ENCODE data around the gene HEPN1.

HEPN1 gene

DNA sequence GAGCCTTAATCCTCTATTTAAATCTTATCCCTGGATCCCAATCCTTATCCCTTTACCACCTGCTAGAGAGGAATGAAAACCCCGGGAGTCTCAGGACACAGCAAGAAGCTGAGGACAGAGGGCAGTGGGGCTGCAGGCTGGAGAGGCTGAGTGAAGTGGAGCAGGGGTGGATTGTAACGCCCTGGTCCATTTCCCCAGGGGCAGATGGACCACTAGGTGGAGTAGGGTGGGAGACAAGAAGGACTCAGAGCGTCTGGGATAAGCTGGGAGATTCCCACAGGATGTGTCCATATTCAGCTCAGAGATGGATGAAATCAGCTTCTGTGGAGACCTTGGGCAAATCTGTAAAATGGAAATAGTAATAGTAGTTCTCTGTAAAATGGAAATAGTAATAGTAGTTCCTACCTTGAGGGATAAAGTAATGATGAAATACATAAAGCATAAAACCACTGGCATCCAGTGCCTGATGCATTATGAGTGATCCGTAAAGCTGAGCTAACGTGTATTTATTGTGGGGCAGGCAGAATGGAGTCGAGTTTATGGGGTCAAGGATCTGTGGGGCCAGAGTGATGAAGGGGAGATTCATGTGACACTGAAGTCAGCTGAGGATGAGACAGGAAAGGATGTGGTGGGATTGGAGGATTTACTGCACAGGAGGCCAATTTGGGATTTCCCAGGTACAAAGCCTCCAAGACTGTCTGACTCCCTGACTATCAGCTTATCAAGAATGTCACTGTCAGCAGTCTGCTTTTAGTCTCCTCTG is 19.5 kb upstream of the HEPN1 start:
- no peak for DNase-seq (ENCODE audit: low spot score)

DNA sequence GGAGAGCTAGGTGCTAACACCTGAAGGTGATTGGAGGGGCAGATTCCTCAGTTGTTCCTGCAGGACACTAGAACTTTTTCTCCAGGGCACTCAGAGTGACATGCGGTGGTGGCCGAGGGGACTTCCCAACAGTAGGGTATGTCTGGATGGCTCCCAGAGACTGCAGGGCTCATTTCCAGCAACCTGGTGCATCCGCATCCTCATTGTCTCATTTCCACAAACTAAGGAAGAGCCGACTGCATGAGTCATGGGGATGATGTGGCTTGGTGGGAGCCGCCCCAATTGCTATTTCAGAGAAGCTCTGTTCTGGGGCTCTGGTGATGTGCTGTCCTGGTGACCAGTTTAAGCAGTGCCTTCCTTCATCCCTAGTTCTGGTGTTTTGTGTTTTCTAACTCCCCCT is 18.6 kb upstream of the HEPN1 start:
- DNase-seq (ENCODE audit: low spot score): no peak

DNA sequence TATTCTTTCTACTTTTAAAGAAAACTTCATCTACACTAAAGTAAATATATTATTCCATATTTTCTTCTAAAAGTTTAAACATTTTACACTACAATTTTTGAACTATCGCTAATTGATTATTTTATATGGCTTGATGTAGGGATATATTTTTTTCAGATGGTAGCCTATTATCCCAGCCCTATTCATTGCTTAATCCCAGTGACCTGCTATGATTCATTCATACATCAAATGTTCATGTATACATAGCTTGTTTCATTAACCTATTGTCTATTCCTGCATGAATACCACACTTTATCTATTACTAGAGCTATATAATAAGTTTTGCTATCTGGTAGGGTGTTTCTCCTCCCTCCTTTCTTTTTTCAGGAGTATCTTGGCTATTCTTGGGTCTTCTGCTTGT is 16.4 kb upstream of the HEPN1 start:
- no peak for DNase-seq (ENCODE audit: low spot score)

DNA sequence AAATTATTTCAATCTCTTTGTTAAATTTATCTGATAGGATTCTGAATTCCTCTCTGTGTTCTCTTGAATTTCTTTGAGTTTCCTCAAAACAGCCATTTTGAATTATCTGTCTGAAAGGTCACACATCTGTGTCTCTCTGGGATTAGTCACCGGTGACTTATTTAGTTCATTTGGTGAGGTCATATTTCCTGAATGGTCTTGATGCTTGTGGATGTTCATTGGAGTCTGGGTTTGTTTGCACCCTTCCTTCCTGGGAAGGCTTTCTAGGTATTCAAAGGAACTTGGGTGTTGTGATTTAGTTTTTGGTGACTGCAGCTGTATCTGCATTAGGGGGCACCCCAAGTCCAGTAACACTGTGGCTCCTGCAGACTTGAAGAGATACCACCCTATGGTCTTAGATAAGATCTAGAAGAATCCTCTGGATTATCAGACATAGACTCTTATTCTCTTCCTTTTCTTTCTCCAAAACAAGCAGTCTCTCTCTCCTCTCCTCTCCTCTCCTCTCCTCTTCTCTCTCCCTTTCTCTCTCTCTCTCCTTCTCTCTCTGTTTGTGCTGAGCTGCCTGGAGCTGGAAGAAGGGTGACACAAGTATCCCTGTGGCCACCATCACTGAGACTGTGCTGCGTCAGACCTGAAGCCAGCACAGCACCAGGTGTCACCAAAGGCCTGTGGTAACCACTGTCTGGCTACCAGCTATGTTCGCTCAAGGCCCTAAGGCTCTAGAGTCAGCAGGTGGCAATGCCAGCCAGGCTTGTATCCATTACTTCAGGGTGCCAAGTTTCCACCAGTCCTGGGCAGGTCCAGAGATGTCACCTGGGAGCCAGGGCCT is 3.3 kb upstream of the HEPN1 start:
- DNase-seq (ENCODE audit: low spot score): no peak

DNA sequence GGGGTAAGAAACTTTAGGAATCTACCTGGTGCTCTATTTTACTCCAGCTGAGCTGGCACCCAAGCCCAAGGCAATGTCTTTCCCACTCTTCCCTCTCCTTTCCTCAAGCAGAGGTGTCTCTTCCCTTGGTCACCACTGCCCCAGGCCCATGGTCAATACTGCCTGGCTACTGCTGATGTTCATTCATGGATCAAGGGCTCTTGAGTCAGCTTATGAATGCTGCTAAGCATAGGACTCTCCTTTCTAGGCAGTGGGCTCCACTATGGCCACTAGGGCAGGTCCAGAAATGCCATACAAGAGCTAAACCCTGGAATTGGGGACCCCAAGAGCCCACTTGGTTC is 2.7 kb upstream of the HEPN1 start:
- DNase-seq (ENCODE audit: low spot score): no peak

DNA sequence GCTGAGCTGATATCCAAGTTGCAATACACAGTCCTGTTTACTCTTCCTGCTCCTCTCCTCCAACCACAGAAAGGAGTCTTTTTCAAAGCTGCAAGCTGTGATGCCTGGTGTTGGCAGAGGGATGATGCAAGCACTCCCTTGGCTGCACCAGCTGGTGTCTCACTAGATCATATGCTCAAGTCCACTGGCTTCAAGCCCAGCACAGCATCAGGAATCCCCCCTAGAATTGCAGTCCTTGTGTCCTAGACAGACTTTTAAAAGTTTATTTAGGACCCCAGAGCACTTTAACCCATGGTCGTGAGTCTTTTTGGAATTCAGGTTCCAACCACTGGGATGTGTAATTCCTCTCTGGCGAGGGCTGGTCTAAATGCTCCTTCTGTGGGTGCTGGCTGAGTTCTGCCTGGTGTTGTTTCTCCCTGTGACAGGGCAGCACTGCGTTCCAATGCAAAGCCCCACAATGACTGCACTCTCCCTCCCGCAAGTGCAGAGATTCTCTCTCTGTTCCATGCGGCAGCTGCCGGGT is 1.9 kb upstream of the HEPN1 start:
- DNase-seq (ENCODE audit: low spot score): no peak

DNA sequence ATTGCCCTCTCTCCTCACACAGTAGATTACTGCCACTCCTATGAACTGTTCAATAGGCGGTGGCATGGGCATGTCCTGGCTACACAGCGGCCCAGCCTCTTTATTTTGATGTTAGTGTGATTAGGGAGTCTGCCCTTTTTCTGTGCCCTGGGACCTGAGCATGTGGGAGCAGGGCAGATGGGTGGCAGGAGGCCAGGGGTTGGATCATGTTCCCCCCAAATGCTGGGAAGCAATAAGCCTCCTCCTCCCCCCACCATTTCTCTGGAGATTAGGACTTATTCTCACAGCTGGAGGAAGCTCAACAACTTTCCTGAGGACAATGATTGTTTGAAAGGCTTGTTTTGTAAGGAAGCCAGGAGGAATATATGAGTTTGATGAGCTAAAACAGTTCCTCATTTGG is 848 bp downstream of the HEPN1 start:
- DNase-seq (ENCODE audit: low spot score): no peak

DNA sequence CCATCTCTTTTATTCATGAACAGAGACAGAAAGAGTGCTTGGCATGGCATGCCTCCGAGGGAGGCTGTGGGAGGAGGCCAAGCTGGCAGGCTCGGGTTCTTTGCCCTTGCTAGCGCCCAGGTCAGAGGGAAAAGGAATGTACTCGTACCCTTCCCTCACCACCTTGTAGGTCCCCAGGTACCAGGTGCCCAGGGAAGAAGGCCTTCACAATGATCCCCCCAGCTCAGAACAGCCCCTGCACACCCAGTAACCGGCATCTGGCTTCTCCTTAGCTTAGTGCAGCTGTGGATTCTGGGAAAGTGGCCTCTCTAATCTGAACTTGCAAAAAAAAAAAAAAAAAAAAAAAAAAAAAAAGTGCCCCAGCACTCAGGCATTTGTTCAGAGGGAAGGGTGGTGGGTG is 1.3 kb downstream of the HEPN1 start:
- no peak for DNase-seq (ENCODE audit: low spot score)

DNA sequence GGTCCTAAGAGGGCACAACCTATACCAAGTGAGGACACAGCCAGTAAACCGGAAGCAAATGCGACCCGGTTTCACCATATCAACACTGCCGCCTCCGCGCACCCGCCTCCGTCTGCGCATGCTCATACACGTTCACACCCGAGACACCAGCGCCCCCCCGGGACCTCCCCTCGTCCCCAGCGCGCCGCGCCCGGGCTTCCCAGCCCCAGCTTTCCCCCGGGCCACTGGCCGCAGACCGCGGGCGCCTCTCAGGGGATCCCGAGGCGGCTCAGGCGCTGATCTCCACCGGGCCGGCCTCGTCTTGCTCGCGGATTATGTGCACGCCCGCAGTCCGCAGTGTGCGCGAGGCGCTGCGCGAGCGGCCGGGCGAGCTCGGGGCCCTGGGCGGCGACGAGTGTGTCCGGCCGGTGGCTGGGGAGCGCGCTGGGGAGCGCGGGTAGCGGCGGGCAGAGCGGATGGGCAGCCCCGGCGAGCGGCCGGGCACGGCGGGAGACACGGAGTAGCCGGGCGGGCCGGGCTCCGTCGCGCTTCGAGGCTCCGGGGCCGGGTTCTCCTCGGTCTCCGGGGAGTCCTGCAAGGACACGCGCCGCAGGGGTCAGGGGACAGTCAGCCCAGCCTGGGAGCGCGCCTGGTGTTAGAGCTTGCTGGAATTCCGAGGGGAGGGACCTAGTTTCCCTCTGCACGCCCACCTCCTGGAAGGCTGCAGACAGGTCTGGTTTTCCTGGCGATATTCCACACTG is 2.0 kb downstream of the HEPN1 start:
- no peak for DNase-seq (ENCODE audit: low spot score)

DNA sequence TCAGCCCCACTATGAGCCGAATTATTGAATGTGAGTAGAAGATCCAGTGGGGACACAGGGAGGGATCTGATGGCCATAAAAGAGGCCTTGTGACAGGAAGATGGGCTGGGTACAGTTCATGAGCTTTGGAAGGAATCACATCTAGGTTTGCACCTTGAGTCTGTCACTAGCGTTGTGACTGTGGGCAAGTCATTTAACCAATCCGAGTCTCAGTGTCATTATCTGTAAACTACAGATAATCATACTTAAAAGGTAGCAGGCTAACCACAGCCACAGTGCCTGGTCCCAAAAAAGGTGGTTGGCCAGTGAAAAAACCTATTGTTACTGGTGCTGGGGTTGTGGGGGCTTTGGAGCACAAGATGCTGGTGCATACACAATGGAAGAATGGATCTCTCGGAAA is 3.8 kb downstream of the HEPN1 start:
- no peak for DNase-seq (ENCODE audit: low spot score)

DNA sequence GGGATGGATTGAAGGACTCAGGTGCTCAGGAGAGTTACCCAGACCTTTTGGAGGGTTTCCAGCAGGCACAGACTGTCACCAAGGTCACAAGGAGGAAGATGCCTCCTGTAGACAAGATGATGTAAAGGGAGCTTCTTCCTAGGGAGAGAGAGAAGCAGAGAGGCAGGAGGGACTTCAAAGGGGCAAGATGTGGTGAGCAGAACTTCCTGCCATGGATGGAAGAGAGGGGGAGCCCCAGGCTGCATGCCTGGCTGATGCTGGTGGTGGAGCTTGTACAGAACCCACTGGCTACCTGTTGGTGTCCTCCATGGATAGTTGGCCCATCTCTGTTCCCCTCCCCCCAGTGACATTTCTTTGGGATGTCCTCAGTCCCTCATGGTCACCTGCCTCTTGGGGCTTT is 4.2 kb downstream of the HEPN1 start:
- DNase-seq (ENCODE audit: low spot score): no peak

DNA sequence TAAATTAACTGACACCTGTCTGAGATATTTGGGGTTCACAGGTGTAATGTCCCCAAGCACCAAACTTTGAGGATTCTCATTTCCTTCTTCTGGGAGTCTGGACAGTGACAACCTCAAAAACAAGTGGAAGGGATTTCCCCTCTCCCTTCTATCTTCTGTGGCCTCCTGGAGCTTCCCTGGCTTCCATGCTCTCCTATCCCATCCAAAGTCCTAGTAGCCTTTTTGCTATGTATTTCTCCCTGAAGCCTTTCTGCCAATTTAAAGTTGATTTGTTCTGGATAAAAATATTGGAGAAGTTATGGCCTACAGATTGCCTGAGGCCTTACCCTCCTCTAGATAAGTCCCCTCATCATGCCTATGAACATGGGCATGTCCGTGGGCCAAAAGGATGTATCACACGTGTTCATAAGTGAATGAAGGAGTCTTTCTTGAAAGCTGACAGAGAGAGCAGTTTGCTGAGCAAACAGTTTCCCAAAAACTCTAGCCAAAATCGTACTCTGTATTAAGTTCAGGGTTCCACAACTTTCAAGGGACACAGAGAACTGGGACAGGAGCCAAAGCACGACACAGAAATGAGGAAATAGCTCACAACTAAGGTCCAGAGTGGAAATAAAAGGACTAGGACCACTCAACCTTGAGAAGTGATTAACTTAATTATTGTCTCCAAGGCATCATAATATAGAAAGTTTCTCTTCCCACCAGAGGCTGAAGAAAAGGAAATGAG is 10.1 kb downstream of the HEPN1 start:
- DNase-seq (ENCODE audit: low spot score): no peak

DNA sequence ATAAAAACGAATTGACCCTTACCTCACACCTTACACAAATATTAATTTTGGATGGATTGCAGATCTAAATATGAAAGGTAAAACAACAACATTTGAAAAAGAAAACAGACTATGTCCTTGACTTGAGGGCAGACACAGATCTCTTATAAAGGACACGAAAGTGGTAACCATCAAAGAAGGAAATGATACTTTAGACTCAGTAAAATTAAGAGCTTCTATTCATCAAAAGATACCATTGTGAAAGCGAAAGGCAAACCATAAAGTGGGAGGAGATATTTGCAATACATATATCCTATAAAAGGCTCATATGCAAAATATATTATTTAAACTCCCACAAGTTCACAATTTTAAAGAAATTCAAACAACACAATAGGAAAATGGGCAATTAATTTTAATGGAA is 11.7 kb downstream of the HEPN1 start:
- DNase-seq (ENCODE audit: low spot score): no peak

DNA sequence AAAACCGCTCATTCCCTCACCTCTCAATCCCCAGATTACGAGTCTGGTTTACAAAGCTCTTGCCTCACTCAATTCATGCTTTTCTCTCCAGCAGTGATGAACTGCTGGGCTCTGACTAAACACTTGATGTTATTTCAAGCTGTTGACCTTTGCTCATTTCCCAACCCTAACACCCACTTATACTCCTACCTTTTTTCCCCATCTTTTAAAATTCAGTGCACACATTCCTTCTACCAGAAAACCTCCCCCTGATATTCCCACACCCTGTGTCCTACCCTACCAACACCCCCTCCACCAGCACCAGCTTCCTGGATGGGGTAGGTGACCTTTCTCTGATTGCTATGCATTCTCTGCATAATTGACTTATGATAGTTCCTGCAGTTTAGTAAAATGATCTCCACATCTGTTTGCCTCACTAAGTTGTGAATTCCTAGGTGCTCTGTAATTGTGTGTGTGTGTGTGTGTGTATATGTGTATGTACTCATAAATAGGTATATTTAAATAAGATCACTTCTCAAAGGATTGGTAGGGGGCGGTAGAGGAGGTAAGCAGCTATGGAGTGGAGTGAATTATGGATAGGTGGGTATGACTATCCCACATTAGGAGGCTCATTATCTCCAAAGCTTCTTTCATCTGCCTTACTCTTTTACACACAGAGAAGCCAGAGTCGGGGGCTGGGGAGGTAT is 16.0 kb downstream of the HEPN1 start:
- DNase-seq (ENCODE audit: low spot score): no peak

DNA sequence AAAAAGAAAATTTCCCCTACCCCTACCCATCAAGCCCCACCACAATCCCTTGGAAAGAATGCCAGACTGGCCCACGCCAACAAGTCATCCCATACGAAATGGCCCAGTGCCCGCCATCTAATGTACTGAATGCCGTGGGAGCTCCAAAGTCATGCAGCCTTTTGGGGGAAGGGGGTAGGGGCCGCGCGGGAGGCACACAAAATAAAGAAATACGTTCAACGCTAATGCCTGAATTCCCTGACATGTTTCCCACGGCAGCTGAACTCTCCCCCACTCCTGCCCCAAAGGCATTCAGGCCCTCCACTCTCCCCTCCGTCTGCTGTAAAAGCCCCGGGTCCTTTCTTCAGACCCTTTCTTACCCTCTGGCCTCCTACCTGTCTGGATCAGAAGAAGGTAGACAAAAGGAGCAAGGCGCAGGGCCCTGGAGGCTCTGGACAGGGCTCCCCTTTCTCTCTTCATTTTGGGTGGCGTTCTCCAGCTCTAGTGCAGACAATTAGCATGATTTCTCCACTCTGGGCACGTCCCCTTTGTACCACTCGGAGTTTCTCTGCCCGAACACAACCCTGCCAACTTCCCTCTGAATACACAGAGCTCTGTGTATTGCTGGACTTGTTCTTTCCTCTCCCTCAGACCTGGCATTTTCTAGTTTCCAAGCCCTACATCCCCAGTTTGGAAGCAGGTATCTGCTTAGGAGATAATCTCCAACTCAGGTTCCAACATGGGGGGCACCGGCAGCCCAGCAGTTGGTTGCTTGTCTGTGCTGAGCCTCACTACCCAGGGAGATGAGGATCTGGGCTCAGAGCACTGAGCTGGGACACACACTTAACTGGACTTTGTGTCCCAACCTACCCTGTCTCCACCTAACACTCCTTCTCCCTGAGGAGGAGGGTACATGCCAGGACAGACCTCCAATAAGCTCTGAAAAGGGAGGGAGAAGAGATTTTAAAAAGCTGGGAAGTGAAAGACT is 16.8 kb downstream of the HEPN1 start, which contains the start of gene HEPACAM:
TSS of gene HEPACAM (minus strand) at position 500 of the 967 bp plus-strand sequence. CDS start at position 459, 41 bp downstream.
- DNase-seq (ENCODE audit: low spot score): no peak

DNA sequence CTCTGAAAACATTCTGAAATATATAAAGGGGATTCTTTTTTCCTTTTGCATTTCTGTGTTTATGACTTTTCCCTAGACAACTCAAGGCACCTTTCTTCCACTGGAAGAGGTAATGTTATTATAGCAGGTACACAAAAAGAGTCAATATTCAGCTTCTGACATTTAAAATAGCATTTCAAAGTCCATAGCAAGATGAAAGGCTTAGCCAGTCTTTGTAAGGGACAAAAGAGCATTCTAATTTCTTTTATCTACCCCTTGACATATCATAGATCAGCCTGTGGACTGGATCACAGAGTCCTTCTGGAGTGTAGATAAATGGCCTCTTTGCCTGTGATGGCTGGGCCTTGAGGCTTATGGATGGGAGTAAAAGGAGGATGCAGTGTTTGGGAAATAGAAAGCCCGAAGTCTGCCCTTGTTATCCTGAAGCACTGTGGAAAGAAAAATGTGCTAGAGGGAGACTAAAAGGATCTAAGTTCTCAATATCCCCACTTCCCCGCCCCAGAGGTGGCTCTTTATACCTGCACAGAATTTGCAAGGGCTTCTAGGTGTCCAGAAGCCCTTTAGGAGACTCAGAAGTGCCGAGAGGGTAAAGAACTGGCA is 18.4 kb downstream of the HEPN1 start:
- DNase-seq (ENCODE audit: low spot score): no peak

DNA sequence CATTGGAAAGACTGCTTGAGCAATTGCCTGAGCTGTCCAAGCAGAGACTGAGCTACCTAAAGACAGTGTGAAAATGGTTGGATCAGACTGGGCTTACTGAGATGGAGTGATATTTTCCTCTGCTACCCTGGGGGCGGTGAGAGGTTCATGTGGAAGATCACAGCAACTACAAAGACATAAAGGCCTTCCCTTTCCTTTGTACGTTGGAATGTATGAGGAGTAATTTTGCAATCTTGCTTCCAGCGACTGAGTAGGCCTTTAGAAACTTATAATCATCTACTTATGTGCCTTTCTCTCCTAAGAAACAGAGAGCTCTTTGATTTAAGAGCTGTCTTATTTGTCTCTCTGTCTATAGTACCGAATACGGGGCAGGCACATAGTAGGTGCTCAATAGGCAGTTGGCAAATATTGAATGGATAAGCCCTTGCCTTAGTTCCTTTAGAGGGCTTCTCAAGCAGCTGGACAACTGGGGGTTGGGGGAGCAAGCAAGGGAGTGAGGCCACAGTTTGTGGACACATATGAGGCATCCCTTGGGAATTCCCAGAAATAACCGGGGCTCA is 19.2 kb downstream of the HEPN1 start:
- no peak for DNase-seq (ENCODE audit: low spot score)

DNA sequence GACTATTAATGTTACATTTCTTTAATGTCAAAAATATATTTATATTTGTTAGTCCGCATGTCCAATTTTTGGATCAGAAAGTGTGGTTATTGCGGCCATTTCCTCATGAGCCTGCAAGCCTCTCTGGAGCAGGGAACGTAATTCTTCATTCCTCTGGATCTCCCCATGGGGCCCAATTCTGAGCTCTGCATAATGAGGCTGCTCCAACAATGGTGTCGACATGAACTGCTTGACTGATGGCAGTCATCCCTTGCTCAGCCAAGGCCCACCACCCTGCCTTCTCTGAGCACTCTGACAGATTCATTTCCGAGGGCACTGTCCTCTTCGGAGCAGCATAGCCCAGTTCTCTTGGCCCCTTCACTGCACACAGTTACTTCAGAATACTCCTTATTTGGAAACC is 19.9 kb downstream of the HEPN1 start:
- DNase-seq (ENCODE audit: low spot score): no peak

DNA sequence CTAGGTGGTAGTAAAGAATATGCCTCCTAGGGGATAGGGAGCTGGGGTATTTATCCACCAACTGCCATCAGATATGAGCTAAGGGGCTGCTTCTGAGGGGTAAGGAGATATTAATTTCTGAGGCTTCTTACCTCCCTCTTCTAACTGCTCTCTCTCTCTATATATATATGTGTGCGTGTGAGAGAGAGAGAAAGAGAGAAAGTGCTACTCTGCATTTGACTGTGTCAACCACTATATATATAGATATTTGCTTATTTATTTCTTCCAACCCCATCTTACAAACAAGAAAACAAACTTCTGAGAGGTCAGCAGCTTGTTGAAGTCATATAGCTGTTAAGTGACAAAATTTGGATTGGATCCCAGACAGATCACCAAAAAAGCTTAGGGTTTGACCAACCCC is 22.7 kb downstream of the HEPN1 start:
- DNase-seq (ENCODE audit: low spot score): no peak
